Chondrocyte (in vitro differentiated cells): Measurements from ENCODE around the gene ODC1. TPM values are rescaled to one million over a fixed set of nuclear protein-coding genes. Genes with fewer than 3 reads are reported as not detected.

Experiments used
- DNase-seq: peaks from one replicate; pipeline ENCODE4 v3.0.0; 2021; ENCODE audit warnings: mixed read lengths, low spot score
- H3K27ac Mint-ChIP-seq: one replicate; pipeline ENCODE4 v1.8.0; 2021; ENCODE audit warnings: mild to moderate bottlenecking, moderate library complexity, mixed read lengths; ENCODE audit not compliant: unreplicated experiment
- H3K27me3 Mint-ChIP-seq: 2 replicates; pipeline ENCODE4 v1.8.0; 2021; ENCODE audit warnings: low read depth, mixed read lengths
- H3K36me3 Mint-ChIP-seq: 2 replicates; pipeline ENCODE4 v1.8.0; 2021; ENCODE audit warnings: low read depth, mixed read lengths
- H3K4me1 Mint-ChIP-seq: 2 replicates; pipeline ENCODE4 v1.8.0; 2021; ENCODE audit warnings: low read depth, mild to moderate bottlenecking, mixed read lengths
- H3K4me3 Mint-ChIP-seq: one replicate; pipeline ENCODE4 v1.8.0; 2021; ENCODE audit warnings: mild to moderate bottlenecking, moderate library complexity, mixed read lengths; ENCODE audit not compliant: unreplicated experiment
- H3K9me3 Mint-ChIP-seq: 2 replicates; pipeline ENCODE4 v1.8.0; 2021; ENCODE audit warnings: low read depth, mixed read lengths
- CTCF ChIP-seq: fragments of 200-600 bp; sonication (generic); IDR thresholded peaks from 2 replicates; pipeline ENCODE4 v1.5.0; 2021; ENCODE audit warnings: antibody characterized with exemption, mild to moderate bottlenecking, moderate library complexity
- long read RNA-seq: library from polyadenylated mRNA; stranded (forward); transcript quantifications from one replicate; pipeline ENCODE4 v2.0.0, GENCODE V29; 2021
- total RNA-seq: library from RNA; stranded (reverse); gene quantifications from 3 replicates; pipeline ENCODE4 v1.2.1, GENCODE V29; 2021

ODC1 gene
- 44.4 to 65.3 TPM (median 61.6 TPM) in 3 replicates for total RNA-seq
- long read RNA-seq, transcript ODC1-201 (12 exons, 2,653 nt): major isoform, 174 of 196 reads
- long read RNA-seq, partial matches to known transcripts: 15 of 196 reads
- long read RNA-seq, other reads (novel, unspliced or antisense): 7 of 196 reads

GRCh38 chr2:10447895-10448575 is at the start of gene ODC1:
Gene ODC1 (minus strand): TSS chr2:10448327. CDS start chr2:10445032, 3,295 bp downstream.
- TF ChIP-seq CTCF: no peak
- H3K9me3 Mint-ChIP-seq: no peaks in the 10 kb centered on the region
- H3K27ac Mint-ChIP-seq: peak within 1 kb of the TSS; percentile 89
- no peaks in the 10 kb centered on the region for H3K27me3 Mint-ChIP-seq
- peak; percentile 96 for DNase-seq
- peaks cover 16% of the 10 kb centered on the region for H3K36me3 Mint-ChIP-seq
- peak within 1 kb of the TSS; percentile 78 for H3K4me3 Mint-ChIP-seq
- H3K4me1 Mint-ChIP-seq: peaks cover 40% of the 10 kb centered on the region

- H3K27me3 Mint-ChIP-seq: peaks cover 27% of the 10 kb centered on the region
- H3K4me3 Mint-ChIP-seq: no peak overlapping the region
- DNase-seq: no peak
- no peaks in the 10 kb centered on the region for H3K36me3 Mint-ChIP-seq
- H3K4me1 Mint-ChIP-seq: peaks cover 6% of the 10 kb centered on the region
- TF ChIP-seq CTCF: no peak
- no peaks in the 10 kb centered on the region for H3K9me3 Mint-ChIP-seq
- H3K27ac Mint-ChIP-seq: peak overlapping the region; percentile 32
These were observed 49.7 kb upstream of the ODC1 start for GRCh38 chr2:10497797-10498251.

GRCh38 chr2:10495988-10496313 is 47.8 kb upstream of the ODC1 start:
- Mint-ChIP-seq H3K9me3 (peaks cover 7% of the 10 kb centered on the region), H3K27ac (no peak overlapping the region), H3K36me3 (peaks cover 4% of the 10 kb centered on the region), H3K4me1 (peaks cover 6% of the 10 kb centered on the region), H3K27me3 (peaks cover 25% of the 10 kb centered on the region), H3K4me3 (no peak overlapping the region)
- TF ChIP-seq CTCF: no peak
- DNase-seq: no peak

GRCh38 chr2:10495311-10495987 is 47.3 kb upstream of the ODC1 start:
- H3K36me3 Mint-ChIP-seq: peaks cover 5% of the 10 kb centered on the region
- H3K4me3 Mint-ChIP-seq: no peak overlapping the region
- peaks cover 25% of the 10 kb centered on the region for H3K27me3 Mint-ChIP-seq
- DNase-seq: no peak
- H3K4me1 Mint-ChIP-seq: peaks cover 6% of the 10 kb centered on the region
- peaks cover 10% of the 10 kb centered on the region for H3K9me3 Mint-ChIP-seq
- H3K27ac Mint-ChIP-seq: no peak overlapping the region
- TF ChIP-seq CTCF: no peak

GRCh38 chr2:10494351-10495066 is 46.4 kb upstream of the ODC1 start:
- Mint-ChIP-seq H3K27ac (no peak overlapping the region), H3K9me3 (peaks cover 10% of the 10 kb centered on the region), H3K36me3 (peaks cover 5% of the 10 kb centered on the region), H3K27me3 (peaks cover 25% of the 10 kb centered on the region), H3K4me3 (no peak overlapping the region), H3K4me1 (peaks cover 12% of the 10 kb centered on the region)
- TF ChIP-seq CTCF: no peak
- DNase-seq: peak; percentile 85
